Caco-2 (cell line): ENCODE measurements around the gene KCNA3. TPM values are rescaled to one million over a fixed set of nuclear protein-coding genes. Genes with fewer than 3 reads are reported as not detected.

ENCODE experiments used
- BruUV-seq: library from RNA; stranded (reverse); fragments of 400-500 nt; replicated peaks from 2 replicates; lab custom pipeline; 2021; lab: Mats Ljungman, UMichigan
- CTCF ChIA-PET: fragments of 300-600 bp; sonication (Branson Sonifier 250); formaldehyde crosslinking; loops from one replicate; lab custom pipeline; 2022; ENCODE audit warnings: antibody characterized with exemption; lab: Charles Lee
- POLR2A ChIA-PET: fragments of 300-600 bp; sonication (Branson Sonifier 250); formaldehyde crosslinking; loops from one replicate; lab custom pipeline; 2022; ENCODE audit warnings: antibody characterized with exemption; lab: Charles Lee
- DNase-seq, 2 experiments: peaks; one replicate each; pipeline versions ENCODE4 v3.0.0 to v3.0.0-alpha.2; 2020 to 2022
- H3K27me3 ChIP-seq: replicated peaks from 2 replicates; pipeline ENCODE4 v1.6.0; 2011; ENCODE audit warnings: low read length; ENCODE audit not compliant: control insufficient read depth, insufficient read depth
- H3K36me3 ChIP-seq: 2 replicates; pipeline ENCODE4 v1.5.1; 2011; ENCODE audit warnings: low read length; ENCODE audit not compliant: control insufficient read depth, insufficient read depth
- H3K4me1 ChIP-seq: fragments of 250-450 bp; sonication (Bioruptor Pico); 2 replicates; pipeline ENCODE4 v1.5.1; 2020; ENCODE audit warnings: mild to moderate bottlenecking
- H3K4me3 ChIP-seq: 2 replicates; pipeline ENCODE4 v1.5.1; 2011; ENCODE audit warnings: low read depth, mild to moderate bottlenecking, control low read depth, low read length
- H3K9me3 ChIP-seq: fragments of 250-450 bp; sonication (Bioruptor Pico); 2 replicates; pipeline ENCODE4 v1.5.1; 2020; ENCODE audit warnings: mild to moderate bottlenecking, moderate library complexity
- H3K27ac Mint-ChIP-seq: one replicate; pipeline ENCODE4 v1.8.0; 2022; ENCODE audit warnings: mixed read lengths; ENCODE audit not compliant: unreplicated experiment
- H3K27me3 Mint-ChIP-seq: one replicate; pipeline ENCODE4 v1.8.0; 2022; ENCODE audit warnings: mixed read lengths; ENCODE audit not compliant: insufficient read depth, unreplicated experiment
- H3K36me3 Mint-ChIP-seq: one replicate; pipeline ENCODE4 v1.8.0; 2022; ENCODE audit warnings: mild to moderate bottlenecking, mixed read lengths; ENCODE audit not compliant: insufficient read depth, unreplicated experiment
- H3K4me1 Mint-ChIP-seq: one replicate; pipeline ENCODE4 v1.8.0; 2022; ENCODE audit warnings: low read depth, mixed read lengths; ENCODE audit not compliant: unreplicated experiment
- H3K4me3 Mint-ChIP-seq: one replicate; pipeline ENCODE4 v1.8.0; 2022; ENCODE audit warnings: mild to moderate bottlenecking, moderate library complexity, mixed read lengths; ENCODE audit not compliant: unreplicated experiment
- H3K9me3 Mint-ChIP-seq: one replicate; pipeline ENCODE4 v1.8.0; 2022; ENCODE audit warnings: mixed read lengths; ENCODE audit not compliant: unreplicated experiment
- intact Hi-C: fragments of 100-400 bp; cut with micrococcal nuclease; formaldehyde crosslinking; loops from one replicate; pipeline ENCODE4 v1.10.0; 2022; ENCODE audit not compliant: unreplicated experiment
- total RNA-seq: library from RNA; stranded (reverse); gene quantifications from 2 replicates; pipeline ENCODE4 v1.2.3, GENCODE V29; 2022
- TF ChIP-seq, protein P1 (sequence below), 2 experiments: fragments of 200-600 bp in 1 of 2; IDR thresholded peaks; 1 replicate in 1 of 2; 2 replicates in 1 of 2; pipeline versions ENCODE4 v1.5.1 to v1.8.0; 2011 to 2022; ENCODE audit warnings: antibody characterized with exemption in 1 of 2, control low read depth in 1 of 2, inconsistent platforms in 1 of 2, low read depth in 1 of 2, low read length in 1 of 2, mild to moderate bottlenecking in 1 of 2, moderate library complexity in 1 of 2; ENCODE audit not compliant: insufficient read depth in 1 of 2, severe bottlenecking in 1 of 2, unreplicated experiment in 1 of 2

Gene KCNA3
- total RNA-seq, 1 experiment from 2014 or later = not detected

DNA sequence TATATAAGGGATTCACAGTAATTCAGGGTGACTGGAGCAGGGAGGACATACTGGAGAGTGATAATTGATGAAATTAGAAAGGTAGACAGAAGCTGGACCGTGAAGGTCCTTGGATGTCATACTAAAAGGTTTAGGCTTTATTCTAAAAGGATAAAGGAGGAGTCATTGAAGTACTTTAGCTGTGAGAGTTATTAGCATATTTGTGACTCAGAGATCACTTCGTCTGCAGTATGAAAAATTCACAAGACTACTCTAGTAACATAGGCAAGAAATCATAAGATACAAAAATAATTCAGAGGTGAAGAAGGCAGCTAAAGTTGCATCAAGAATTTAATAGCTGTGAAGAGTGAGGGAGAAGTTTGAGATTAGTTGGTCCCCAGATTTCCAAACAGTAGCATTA lies 26.3 kb downstream of the KCNA3 start:
- H3K4me3 ChIP-seq = no peak overlapping the region
- H3K4me1 ChIP-seq = no peaks in the 10 kb centered on the region
- Mint-ChIP-seq H3K4me3 (no peak overlapping the region), H3K4me1 (no peaks in the 10 kb centered on the region), H3K9me3 (no peaks in the 10 kb centered on the region), H3K27ac (no peak overlapping the region), H3K36me3 (no peaks in the 10 kb centered on the region), H3K27me3 (peaks cover 8% of the 10 kb centered on the region)
- DNase-seq = no peak
- ChIA-PET POLR2A (no interaction called here), CTCF (no interaction called here)
- intact Hi-C loops = no loop called here
- TF ChIP-seq, protein P1, sequence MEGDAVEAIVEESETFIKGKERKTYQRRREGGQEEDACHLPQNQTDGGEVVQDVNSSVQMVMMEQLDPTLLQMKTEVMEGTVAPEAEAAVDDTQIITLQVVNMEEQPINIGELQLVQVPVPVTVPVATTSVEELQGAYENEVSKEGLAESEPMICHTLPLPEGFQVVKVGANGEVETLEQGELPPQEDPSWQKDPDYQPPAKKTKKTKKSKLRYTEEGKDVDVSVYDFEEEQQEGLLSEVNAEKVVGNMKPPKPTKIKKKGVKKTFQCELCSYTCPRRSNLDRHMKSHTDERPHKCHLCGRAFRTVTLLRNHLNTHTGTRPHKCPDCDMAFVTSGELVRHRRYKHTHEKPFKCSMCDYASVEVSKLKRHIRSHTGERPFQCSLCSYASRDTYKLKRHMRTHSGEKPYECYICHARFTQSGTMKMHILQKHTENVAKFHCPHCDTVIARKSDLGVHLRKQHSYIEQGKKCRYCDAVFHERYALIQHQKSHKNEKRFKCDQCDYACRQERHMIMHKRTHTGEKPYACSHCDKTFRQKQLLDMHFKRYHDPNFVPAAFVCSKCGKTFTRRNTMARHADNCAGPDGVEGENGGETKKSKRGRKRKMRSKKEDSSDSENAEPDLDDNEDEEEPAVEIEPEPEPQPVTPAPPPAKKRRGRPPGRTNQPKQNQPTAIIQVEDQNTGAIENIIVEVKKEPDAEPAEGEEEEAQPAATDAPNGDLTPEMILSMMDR (IDR thresholded peaks at IDR 0.05; ENCODE audit: insufficient read depth in 1 of 2, low read depth in 1 of 2, low read length in 1 of 2, severe bottlenecking in 1 of 2, unreplicated experiment in 1 of 2) = no peak
- BruUV-seq = no TSS peak
- H3K36me3 ChIP-seq = no peaks in the 10 kb centered on the region
- H3K27me3 ChIP-seq = no peaks in the 10 kb centered on the region
- no peaks in the 10 kb centered on the region for H3K9me3 ChIP-seq

DNA sequence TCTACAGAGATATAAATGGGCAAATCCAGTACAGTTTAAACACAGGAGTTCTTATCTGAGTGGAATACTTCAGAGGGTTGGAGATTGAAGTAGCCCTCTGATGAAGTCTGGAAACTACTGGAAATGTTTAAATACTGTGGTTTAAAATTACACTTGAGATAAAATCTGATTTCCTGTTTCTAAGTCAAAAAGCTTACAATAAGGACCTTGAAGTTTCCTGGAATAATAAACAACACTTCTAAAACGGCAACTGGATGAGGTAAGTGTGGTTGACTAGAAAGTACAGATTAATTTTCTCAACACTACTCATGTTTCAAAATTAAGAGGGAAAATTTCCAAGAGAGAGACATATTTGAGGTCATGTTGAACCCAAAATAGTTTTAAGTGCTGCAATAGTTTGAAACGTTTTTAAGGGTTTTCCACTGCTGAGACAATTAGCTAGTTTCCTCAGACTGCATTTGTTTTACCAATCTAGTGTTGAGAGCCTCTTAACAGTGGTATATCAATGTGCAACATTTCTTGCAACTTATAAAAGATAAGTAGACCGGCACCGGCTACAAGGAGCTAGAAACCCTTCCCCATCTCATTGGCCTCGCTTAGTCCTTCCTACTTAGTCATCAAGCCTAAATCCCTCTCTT lies 27.4 kb downstream of the KCNA3 start:
- Histone ChIP-seq H3K4me3 (no peak overlapping the region), H3K4me1 (no peaks in the 10 kb centered on the region), H3K9me3 (no peaks in the 10 kb centered on the region), H3K36me3 (no peaks in the 10 kb centered on the region), H3K27me3 (no peaks in the 10 kb centered on the region)
- no peak overlapping the region for H3K27ac Mint-ChIP-seq
- no peaks in the 10 kb centered on the region for H3K4me1 Mint-ChIP-seq
- TF ChIP-seq, protein P1 (IDR thresholded peaks at IDR 0.05; ENCODE audit: insufficient read depth in 1 of 2, low read depth in 1 of 2, low read length in 1 of 2, severe bottlenecking in 1 of 2, unreplicated experiment in 1 of 2) = no peak
- no peak for DNase-seq
- H3K36me3 Mint-ChIP-seq = no peaks in the 10 kb centered on the region
- H3K9me3 Mint-ChIP-seq = no peaks in the 10 kb centered on the region
- CTCF ChIA-PET = no interaction called here
- H3K27me3 Mint-ChIP-seq = peaks cover 5% of the 10 kb centered on the region
- POLR2A ChIA-PET = no interaction called here
- BruUV-seq = no TSS peak
- no peak overlapping the region for H3K4me3 Mint-ChIP-seq
- intact Hi-C loops = no loop called here

DNA sequence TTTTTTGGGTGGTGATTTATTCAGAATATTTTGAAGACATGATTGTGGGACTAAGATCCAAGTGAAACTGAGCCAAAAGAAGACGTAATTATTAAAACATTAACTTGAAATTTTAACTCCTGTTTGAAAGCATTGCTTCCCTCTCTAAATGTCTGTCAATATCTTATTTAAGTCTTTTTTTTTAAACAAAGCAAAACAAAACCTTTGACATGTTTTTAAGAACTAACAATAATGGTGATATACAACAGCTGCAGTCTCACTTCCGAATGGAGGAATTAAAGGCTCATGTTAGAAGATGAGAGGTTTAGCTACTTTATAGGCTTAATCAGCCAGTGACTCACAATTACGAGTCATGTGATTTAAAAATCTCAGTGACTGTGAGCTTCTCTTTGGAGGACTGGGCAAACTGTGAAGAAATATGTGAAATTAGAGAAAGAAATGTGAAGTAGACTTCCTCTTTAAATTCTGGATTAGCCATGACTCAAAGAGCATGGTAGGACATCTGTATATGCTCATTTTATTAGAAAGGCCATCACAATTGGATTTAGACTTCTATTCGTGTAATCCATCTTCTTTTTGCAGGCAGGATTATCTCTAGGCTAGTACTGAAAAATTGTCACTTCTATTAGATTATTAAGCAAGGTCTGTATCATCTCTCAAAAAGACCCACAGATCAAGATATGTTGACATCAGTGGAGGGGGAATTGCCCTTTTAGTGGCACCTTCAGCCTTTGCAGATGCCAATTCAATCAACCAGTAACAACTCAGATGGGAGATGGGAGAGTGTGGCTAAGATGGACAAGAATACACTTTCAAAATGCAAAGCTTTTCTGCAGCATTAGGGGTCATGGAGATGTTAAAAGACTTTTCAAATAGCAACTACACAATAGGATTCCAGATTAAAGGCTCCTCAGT lies 28.7 kb downstream of the KCNA3 start:
- Mint-ChIP-seq H3K36me3 (no peaks in the 10 kb centered on the region), H3K4me3 (no peak overlapping the region), H3K27ac (no peak overlapping the region), H3K27me3 (peaks cover 6% of the 10 kb centered on the region), H3K4me1 (no peaks in the 10 kb centered on the region), H3K9me3 (no peaks in the 10 kb centered on the region)
- ChIA-PET POLR2A (no interaction called here), CTCF (no interaction called here)
- intact Hi-C loops = no loop called here
- DNase-seq = no peak
- Histone ChIP-seq H3K4me3 (no peak overlapping the region), H3K9me3 (no peaks in the 10 kb centered on the region), H3K36me3 (no peaks in the 10 kb centered on the region), H3K4me1 (no peaks in the 10 kb centered on the region), H3K27me3 (no peaks in the 10 kb centered on the region)
- TF ChIP-seq, protein P1 (IDR thresholded peaks at IDR 0.05; ENCODE audit: insufficient read depth in 1 of 2, low read depth in 1 of 2, low read length in 1 of 2, severe bottlenecking in 1 of 2, unreplicated experiment in 1 of 2) = no peak
- no TSS peak for BruUV-seq
